Lower leg skin (tissue), 3 donors: Measurements from ENCODE around the gene MFSD1.

ENCODE experiments used
- POLR2A ChIP-seq, 2 donors: fragments of 450-650 bp; IDR thresholded peaks; one replicate each; pipeline ENCODE4 v1.6.1; 2016 to 2017; ENCODE audit warnings: antibody characterized with exemption in 2 of 2, mild to moderate bottlenecking in 1 of 2, moderate library complexity in 1 of 2
- TF ChIP-seq, protein P1 (sequence below), 3 donors: fragments of 450-650 bp; IDR thresholded peaks; one replicate each; pipeline ENCODE4 v1.5.1; 2016; ENCODE audit warnings: antibody characterized with exemption in 3 of 3, mild to moderate bottlenecking in 3 of 3, moderate library complexity in 2 of 3

DNA sequence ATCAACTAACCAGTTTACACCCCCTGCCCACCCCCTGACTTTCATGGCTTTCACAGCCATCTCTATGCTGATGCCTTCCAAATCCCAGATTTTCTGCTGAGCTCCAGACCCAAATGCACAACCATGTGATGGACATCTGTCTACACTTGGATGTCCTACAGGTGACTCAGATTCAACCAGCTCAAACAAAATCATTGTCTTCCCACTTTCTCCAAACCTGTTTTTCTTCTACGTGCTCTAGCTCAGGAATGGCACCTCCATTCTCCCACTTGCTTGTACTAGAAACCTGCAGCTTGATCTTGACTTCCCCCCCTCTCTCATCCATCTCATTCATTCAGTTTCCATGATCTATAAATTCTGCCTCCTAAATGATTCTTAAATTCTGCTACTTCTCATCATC is 35.5 kb upstream of the MFSD1 start:
- TF ChIP-seq POLR2A (IDR thresholded peaks at IDR 0.05): no peak
- TF ChIP-seq, protein P1, sequence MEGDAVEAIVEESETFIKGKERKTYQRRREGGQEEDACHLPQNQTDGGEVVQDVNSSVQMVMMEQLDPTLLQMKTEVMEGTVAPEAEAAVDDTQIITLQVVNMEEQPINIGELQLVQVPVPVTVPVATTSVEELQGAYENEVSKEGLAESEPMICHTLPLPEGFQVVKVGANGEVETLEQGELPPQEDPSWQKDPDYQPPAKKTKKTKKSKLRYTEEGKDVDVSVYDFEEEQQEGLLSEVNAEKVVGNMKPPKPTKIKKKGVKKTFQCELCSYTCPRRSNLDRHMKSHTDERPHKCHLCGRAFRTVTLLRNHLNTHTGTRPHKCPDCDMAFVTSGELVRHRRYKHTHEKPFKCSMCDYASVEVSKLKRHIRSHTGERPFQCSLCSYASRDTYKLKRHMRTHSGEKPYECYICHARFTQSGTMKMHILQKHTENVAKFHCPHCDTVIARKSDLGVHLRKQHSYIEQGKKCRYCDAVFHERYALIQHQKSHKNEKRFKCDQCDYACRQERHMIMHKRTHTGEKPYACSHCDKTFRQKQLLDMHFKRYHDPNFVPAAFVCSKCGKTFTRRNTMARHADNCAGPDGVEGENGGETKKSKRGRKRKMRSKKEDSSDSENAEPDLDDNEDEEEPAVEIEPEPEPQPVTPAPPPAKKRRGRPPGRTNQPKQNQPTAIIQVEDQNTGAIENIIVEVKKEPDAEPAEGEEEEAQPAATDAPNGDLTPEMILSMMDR (IDR thresholded peaks at IDR 0.05): no peak
